Neural cell (in vitro differentiated cells): Measurements from ENCODE around the gene LRBA. TPM values are rescaled to one million over a fixed set of nuclear protein-coding genes. Genes with fewer than 3 reads are reported as not detected.

Experiments
- H2AFZ ChIP-seq: fragments of 200-600, 300-800 bp; sonication (generic), shearing (Covaris generic); 2 replicates; pipeline ENCODE4 v1.6.0; 2014; ENCODE audit warnings: low read depth, mild to moderate bottlenecking, antibody characterized with exemption, low read length, moderate library complexity
- H3F3A ChIP-seq: fragments of 200-600 bp; shearing (Covaris generic); 2 replicates; pipeline ENCODE4 v1.6.1; 2016; ENCODE audit warnings: mild to moderate bottlenecking, moderate library complexity, mixed read lengths, antibody characterized with exemption, low read length; ENCODE audit not compliant: insufficient read depth, poor library complexity, severe bottlenecking
- H3K27ac ChIP-seq: fragments of 200-600, 300-800 bp; sonication (generic), shearing (Covaris generic); 2 replicates; pipeline ENCODE4 v1.5.1; 2014; ENCODE audit warnings: mild to moderate bottlenecking, low read length, moderate library complexity
- H3K27me3 ChIP-seq: fragments of 300-800, 200-600 bp; sonication (generic), shearing (Covaris generic); 2 replicates; pipeline ENCODE4 v1.6.0; 2014; ENCODE audit warnings: mild to moderate bottlenecking, low read depth, low read length, moderate library complexity; ENCODE audit not compliant: insufficient read depth
- H3K36me3 ChIP-seq: fragments of 300-800, 200-600 bp; sonication (generic), shearing (Covaris generic); 2 replicates; pipeline ENCODE4 v1.5.1; 2014; ENCODE audit warnings: mild to moderate bottlenecking, antibody characterized with exemption, low read length, moderate library complexity; ENCODE audit not compliant: insufficient read depth
- H3K4me2 ChIP-seq: fragments of 300-800, 200-600 bp; sonication (generic), shearing (Covaris generic); 2 replicates; pipeline ENCODE4 v1.6.0; 2014; ENCODE audit warnings: mild to moderate bottlenecking, low read length
- H3K4me3 ChIP-seq: fragments of 300-800, 200-600 bp; sonication (generic), shearing (Covaris generic); 2 replicates; pipeline ENCODE4 v1.5.1; 2014; ENCODE audit warnings: mild to moderate bottlenecking, low read length, moderate library complexity
- H3K79me2 ChIP-seq: fragments of 200-600 bp; shearing (Covaris generic); replicated peaks from 2 replicates; pipeline ENCODE4 v1.6.0; 2014; ENCODE audit warnings: mild to moderate bottlenecking, low read length, moderate library complexity; ENCODE audit not compliant: insufficient read depth
- H3K9ac ChIP-seq: fragments of 300-800, 200-600 bp; sonication (generic), shearing (Covaris generic); 2 replicates; pipeline ENCODE4 v1.6.1; 2016; ENCODE audit warnings: mild to moderate bottlenecking, low read length, mixed read lengths
- H3K9me2 ChIP-seq: fragments of 200-600 bp; shearing (Covaris generic); 2 replicates; pipeline ENCODE4 v1.6.1; 2016; ENCODE audit warnings: mild to moderate bottlenecking, low read length, mixed read lengths; ENCODE audit not compliant: insufficient read depth
- H3K9me3 ChIP-seq: fragments of 200-600, 300-800 bp; sonication (generic), shearing (Covaris generic); 2 replicates; pipeline ENCODE4 v1.6.1; 2016; ENCODE audit warnings: mild to moderate bottlenecking, mixed run types, low read length, moderate library complexity, mixed read lengths
- H4K20me1 ChIP-seq: fragments of 200-600 bp; shearing (Covaris generic); 2 replicates; pipeline ENCODE4 v1.6.1; 2016; ENCODE audit warnings: mild to moderate bottlenecking, mixed run types; ENCODE audit not compliant: insufficient read depth
- CTCF ChIP-seq: fragments of 450-650 bp; IDR thresholded peaks from 2 replicates; pipeline ENCODE4 v1.5.1; 2014; ENCODE audit warnings: antibody characterized with exemption, mild to moderate bottlenecking, moderate library complexity; ENCODE audit not compliant: poor library complexity, severe bottlenecking
- EP300 ChIP-seq: fragments of 450-650 bp; conservative IDR thresholded peaks from 2 replicates; pipeline ENCODE4 v1.6.1; 2014; ENCODE audit warnings: antibody characterized with exemption, mild to moderate bottlenecking, moderate library complexity; ENCODE audit not compliant: poor library complexity, severe bottlenecking
- EZH2 ChIP-seq: fragments of 200-600, 300-800 bp; shearing (Covaris generic), sonication (generic); IDR thresholded peaks from 2 replicates; pipeline ENCODE4 v1.6.1; 2014; ENCODE audit warnings: antibody characterized with exemption, low read length, borderline replicate concordance, mild to moderate bottlenecking; ENCODE audit not compliant: insufficient read depth, poor library complexity, severe bottlenecking
- MXI1 ChIP-seq: fragments of 450-650 bp; conservative IDR thresholded peaks from 2 replicates; pipeline ENCODE4 v1.6.1; 2014; ENCODE audit warnings: antibody characterized with exemption, mild to moderate bottlenecking; ENCODE audit not compliant: poor library complexity, severe bottlenecking
- POLR2AphosphoS5 ChIP-seq: IDR thresholded peaks from 2 replicates; pipeline ENCODE4 v1.6.1; 2012
- RAD21 ChIP-seq: fragments of 450-650 bp; conservative IDR thresholded peaks from 2 replicates; pipeline ENCODE4 v1.6.1; 2014; ENCODE audit warnings: antibody characterized with exemption, mild to moderate bottlenecking, moderate library complexity
- REST ChIP-seq: IDR thresholded peaks from 2 replicates; pipeline ENCODE4 v1.6.1; 2012; ENCODE audit warnings: borderline replicate concordance
- SMC3 ChIP-seq: fragments of 450-650 bp; conservative IDR thresholded peaks from 2 replicates; pipeline ENCODE4 v1.6.1; 2014; ENCODE audit warnings: antibody characterized with exemption, mild to moderate bottlenecking, moderate library complexity; ENCODE audit not compliant: poor library complexity
- TAF1 ChIP-seq: IDR thresholded peaks from 2 replicates; pipeline ENCODE4 v1.6.1; 2012; ENCODE audit warnings: low read depth
- polyA plus RNA-seq: library from polyadenylated mRNA; depleted of rRNA; stranded (reverse); fragments of >200 nt; gene quantifications from 2 replicates; pipeline ENCODE4 v1.2.3, GENCODE V29; 2014

Gene LRBA
- polyA plus RNA-seq, 1 donor from 2014 or later: 7.1 TPM

- no peaks in the 10 kb centered on the region for H3K9me3 ChIP-seq
- no peaks in the 10 kb centered on the region for H3K79me2 ChIP-seq
- H3K9ac ChIP-seq: no peak overlapping the region
- no peaks in the 10 kb centered on the region for H3K27me3 ChIP-seq
- H3F3A ChIP-seq: no peaks in the 10 kb centered on the region
- H3K27ac ChIP-seq: no peak overlapping the region
- no peak overlapping the region for H3K4me3 ChIP-seq
- no peaks in the 10 kb centered on the region for H3K36me3 ChIP-seq
- H2AFZ ChIP-seq: no peak overlapping the region
- no peak overlapping the region for H3K4me2 ChIP-seq
- no peaks in the 10 kb centered on the region for H4K20me1 ChIP-seq
- TF ChIP-seq REST: no peak
- no peak for TF ChIP-seq MXI1
- no peak for TF ChIP-seq TAF1
- no peak for TF ChIP-seq POLR2AphosphoS5
- no peak for TF ChIP-seq EP300
- TF ChIP-seq CTCF: no peak
- no peak for TF ChIP-seq EZH2
- no peak for TF ChIP-seq RAD21
- TF ChIP-seq SMC3: no peak
- no peaks in the 10 kb centered on the region for H3K9me2 ChIP-seq
Observed at GRCh38 chr4:150751648-150752047, 263.4 kb downstream of the LRBA start.

- TF ChIP-seq EP300 (no peak), RAD21 (no peak), MXI1 (no peak), POLR2AphosphoS5 (no peak), SMC3 (no peak), CTCF (no peak), EZH2 (no peak)
- no peaks in the 10 kb centered on the region for H3F3A ChIP-seq
- no peaks in the 10 kb centered on the region for H3K79me2 ChIP-seq
- H2AFZ ChIP-seq: no peak overlapping the region
- H4K20me1 ChIP-seq: no peaks in the 10 kb centered on the region
- H3K4me2 ChIP-seq: no peak overlapping the region
- H3K9ac ChIP-seq: no peak overlapping the region
- no peak overlapping the region for H3K27ac ChIP-seq
- no peaks in the 10 kb centered on the region for H3K36me3 ChIP-seq
- no peaks in the 10 kb centered on the region for H3K9me3 ChIP-seq
- no peaks in the 10 kb centered on the region for H3K27me3 ChIP-seq
- no peaks in the 10 kb centered on the region for H3K9me2 ChIP-seq
- H3K4me3 ChIP-seq: no peak overlapping the region
Observed at GRCh38 chr4:150750824-150751223, 264.3 kb downstream of the LRBA start.
